SK-N-SH treated with all-trans-retinoic acid at 6 μM for 48 hours (cell line): ENCODE measurements around the gene TRMT1.

ENCODE experiments used
- CREB5 ChIP-seq: fragments of 250-450 bp; sonication (Bioruptor Pico); IDR thresholded peaks from 2 replicates; pipeline ENCODE4 v1.5.1; 2020; ENCODE audit warnings: low read depth, mild to moderate bottlenecking, moderate library complexity
- CSDC2 ChIP-seq: fragments of 250-450 bp; sonication (Bioruptor Pico); IDR thresholded peaks from 2 replicates; pipeline ENCODE4 v1.5.0; 2020; ENCODE audit warnings: mild to moderate bottlenecking, moderate library complexity
- CSRNP3 ChIP-seq: fragments of 250-450 bp; sonication (Bioruptor Pico); IDR thresholded peaks from 2 replicates; pipeline ENCODE4 v1.5.1; 2021; ENCODE audit warnings: mild to moderate bottlenecking, moderate library complexity
- POU6F1 ChIP-seq: fragments of 250-450 bp; sonication (Bioruptor Pico); IDR thresholded peaks from 2 replicates; pipeline ENCODE4 v1.8.0; 2021; ENCODE audit warnings: low read depth, mild to moderate bottlenecking, moderate library complexity, borderline replicate concordance
- PPARA ChIP-seq: fragments of 250-450 bp; sonication (Bioruptor Pico); IDR thresholded peaks from 2 replicates; pipeline ENCODE4 v1.5.0; 2020; ENCODE audit warnings: mild to moderate bottlenecking, borderline replicate concordance
- ZNF8 ChIP-seq: fragments of 450-650 bp; formaldehyde crosslinking; IDR thresholded peaks from 2 replicates; pipeline ENCODE4 v1.5.0; 2020; ENCODE audit warnings: mild to moderate bottlenecking, moderate library complexity

DNA sequence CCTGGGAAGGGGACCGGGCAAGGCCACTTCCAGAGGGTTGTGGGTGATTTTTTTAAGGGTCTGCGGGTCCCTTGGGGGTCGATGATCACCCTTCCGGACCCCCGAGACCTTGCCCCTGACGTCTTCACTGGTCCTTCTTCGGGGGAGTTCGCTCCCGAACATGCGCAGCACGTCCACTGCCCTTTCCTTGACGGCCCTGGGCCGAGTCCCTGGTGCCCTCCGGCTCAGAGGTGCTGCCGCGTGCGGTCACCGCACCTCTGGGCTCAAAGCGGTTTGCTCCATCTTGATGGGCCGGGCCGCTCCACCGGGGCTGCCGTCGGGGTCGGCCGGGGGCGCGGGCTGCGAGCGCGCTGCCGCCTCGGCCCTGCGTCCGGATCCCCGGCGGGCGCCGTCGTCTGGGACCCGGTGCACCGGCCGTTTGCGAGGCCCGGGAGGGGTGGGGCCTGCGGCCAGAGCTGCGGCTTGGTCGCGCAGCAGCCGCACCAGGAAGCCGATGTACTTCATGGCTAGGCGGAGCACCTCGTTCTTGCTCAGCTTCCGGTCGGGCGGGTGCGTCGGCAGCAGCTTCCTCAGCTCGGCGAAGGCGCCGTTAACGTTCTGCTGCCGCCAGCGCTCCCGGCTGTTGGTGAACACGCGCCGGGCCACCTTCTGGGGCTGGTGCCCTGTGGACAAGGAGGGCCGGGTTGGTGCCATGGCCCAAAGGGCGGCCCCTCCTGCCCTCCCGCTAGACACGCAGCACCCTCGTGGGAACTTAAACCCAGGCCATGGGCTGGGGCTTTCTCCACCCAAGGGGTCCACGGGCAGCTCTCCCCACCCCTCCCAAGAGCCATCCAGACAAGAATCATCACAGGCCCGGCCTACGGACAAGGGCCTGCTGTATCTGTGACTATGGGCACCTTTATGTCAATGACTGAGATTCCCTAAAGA is 17.2 kb downstream of the TRMT1 start:
- TF ChIP-seq CSRNP3 = no peak
- no peak for TF ChIP-seq CREB5 (CRISPR knock-in tag)
- no peak for TF ChIP-seq POU6F1 (CRISPR knock-in tag)
- no peak for TF ChIP-seq PPARA (CRISPR knock-in tag)
- no peak for TF ChIP-seq CSDC2
- no peak for TF ChIP-seq ZNF8 (CRISPR knock-in tag)
